AG08396 (cell line): ENCODE data around the gene KLF16.

Source experiments
- DNase-seq: peaks from one replicate; pipeline ENCODE4 v3.0.0; 2012; ENCODE audit warnings: low spot score, mixed read lengths

KLF16 gene

GRCh38 chr19:1843116-1843515 lies 20.3 kb downstream of the KLF16 start:
- no peak for DNase-seq

- DNase-seq, result no peak
Measured at GRCh38 chr19:1841209-1841924, 22.0 kb downstream of the KLF16 start.

- DNase-seq, result no peak
Measured at GRCh38 chr19:1840541-1841115, 22.8 kb downstream of the KLF16 start.

- no peak for DNase-seq
Measured at GRCh38 chr19:1839658-1840540, 23.5 kb downstream of the KLF16 start.

- DNase-seq, result peak; percentile 87
Measured at GRCh38 chr19:1837625-1838105, 25.7 kb downstream of the KLF16 start.

GRCh38 chr19:1837222-1837565 lies 26.2 kb downstream of the KLF16 start:
- DNase-seq, result no peak

GRCh38 chr19:1836458-1837221 lies 26.7 kb downstream of the KLF16 start:
- no peak for DNase-seq

- peak; percentile 63 for DNase-seq
Measured at GRCh38 chr19:1833540-1833939, 29.8 kb downstream of the KLF16 start.

- no peak for DNase-seq
Measured at GRCh38 chr19:1832046-1832663, 31.2 kb downstream of the KLF16 start.

- DNase-seq, result no peak
Measured at GRCh38 chr19:1830978-1831377, 32.4 kb downstream of the KLF16 start.

GRCh38 chr19:1830568-1830967 lies 32.8 kb downstream of the KLF16 start:
- no peak for DNase-seq

GRCh38 chr19:1829958-1830357 lies 33.4 kb downstream of the KLF16 start:
- DNase-seq, result no peak

- no peak for DNase-seq
Measured at GRCh38 chr19:1828279-1829238, 34.8 kb downstream of the KLF16 start.

- DNase-seq, result no peak
Measured at GRCh38 chr19:1827566-1828278, 35.7 kb downstream of the KLF16 start.

- no peak for DNase-seq
Measured at GRCh38 chr19:1826557-1827521, 36.5 kb downstream of the KLF16 start.

- DNase-seq, result peak; percentile 96
Measured at GRCh38 chr19:1825909-1826556, 37.3 kb downstream of the KLF16 start.

GRCh38 chr19:1824252-1824622 lies 39.1 kb downstream of the KLF16 start:
- no peak for DNase-seq
